SH-SY5Y (cell line): Measurements from ENCODE around the gene ELOB.

Experiments
- GATA2 ChIP-seq: IDR thresholded peaks from 2 replicates; pipeline ENCODE4 v1.6.1; 2011; ENCODE audit warnings: mild to moderate bottlenecking, low read depth, low read length
- GATA3 ChIP-seq: IDR thresholded peaks from 2 replicates; pipeline ENCODE4 v1.6.1; 2011; ENCODE audit warnings: low read depth, mild to moderate bottlenecking, low read length, moderate library complexity

ELOB gene

GRCh38 chr16:2771496-2772402, 5.3 kb downstream of the ELOB start:
- TF ChIP-seq GATA2 (no peak), GATA3 (no peak)

GRCh38 chr16:2770057-2770951, 6.8 kb downstream of the ELOB start:
- TF ChIP-seq GATA2 (no peak), GATA3 (no peak)

DNA sequence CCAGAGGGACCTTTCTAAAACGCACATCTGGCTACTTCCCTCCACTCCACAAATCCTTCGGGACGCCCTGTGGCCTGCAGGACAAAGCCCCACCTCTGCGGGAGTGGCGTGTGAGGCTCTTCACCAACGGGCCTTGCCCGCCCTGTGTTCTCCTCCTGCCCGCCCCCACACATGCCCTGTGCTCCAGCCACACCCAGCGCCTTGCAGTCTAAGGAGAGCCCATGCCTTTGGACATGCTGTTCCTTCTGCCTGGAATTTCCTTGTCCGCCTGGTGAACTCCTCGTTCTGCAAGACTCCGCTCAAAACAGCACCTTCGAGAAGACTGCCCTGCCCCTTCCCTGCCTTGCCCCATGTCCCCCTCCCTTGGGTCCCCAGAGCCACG, 7.4 kb downstream of the ELOB start:
- TF ChIP-seq GATA3 (no peak), GATA2 (no peak)

GRCh38 chr16:2769100-2769529, 8.0 kb downstream of the ELOB start:
- TF ChIP-seq GATA3 (no peak), GATA2 (no peak)

GRCh38 chr16:2768403-2769089, 8.5 kb downstream of the ELOB start:
- no peak for TF ChIP-seq GATA3
- TF ChIP-seq GATA2, result no peak

DNA sequence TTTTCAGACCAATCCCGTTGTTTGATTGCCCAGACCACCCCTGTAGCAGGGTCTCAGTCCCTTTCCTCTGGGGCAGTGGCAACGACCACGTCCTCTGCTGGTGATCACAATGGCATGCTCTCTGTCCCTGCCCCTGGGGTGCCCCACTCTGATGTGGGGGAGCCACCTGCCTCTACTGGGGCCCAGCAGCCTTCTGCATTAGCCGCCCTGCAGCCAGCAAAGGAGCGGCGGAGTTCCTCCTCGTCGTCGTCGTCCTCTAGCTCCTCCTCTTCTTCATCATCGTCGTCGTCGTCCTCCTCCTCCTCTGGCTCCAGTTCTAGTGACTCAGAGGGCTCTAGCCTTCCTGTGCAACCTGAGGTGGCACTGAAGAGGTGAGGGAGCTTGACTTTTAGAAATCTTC, 9.2 kb downstream of the ELOB start:
- no peak for TF ChIP-seq GATA3
- no peak for TF ChIP-seq GATA2

- TF ChIP-seq GATA2 (no peak), GATA3 (no peak)
Measured at GRCh38 chr16:2767140-2767731, 9.8 kb downstream of the ELOB start.

GRCh38 chr16:2766430-2767139, 10.5 kb downstream of the ELOB start:
- TF ChIP-seq GATA2, result no peak
- TF ChIP-seq GATA3, result no peak

DNA sequence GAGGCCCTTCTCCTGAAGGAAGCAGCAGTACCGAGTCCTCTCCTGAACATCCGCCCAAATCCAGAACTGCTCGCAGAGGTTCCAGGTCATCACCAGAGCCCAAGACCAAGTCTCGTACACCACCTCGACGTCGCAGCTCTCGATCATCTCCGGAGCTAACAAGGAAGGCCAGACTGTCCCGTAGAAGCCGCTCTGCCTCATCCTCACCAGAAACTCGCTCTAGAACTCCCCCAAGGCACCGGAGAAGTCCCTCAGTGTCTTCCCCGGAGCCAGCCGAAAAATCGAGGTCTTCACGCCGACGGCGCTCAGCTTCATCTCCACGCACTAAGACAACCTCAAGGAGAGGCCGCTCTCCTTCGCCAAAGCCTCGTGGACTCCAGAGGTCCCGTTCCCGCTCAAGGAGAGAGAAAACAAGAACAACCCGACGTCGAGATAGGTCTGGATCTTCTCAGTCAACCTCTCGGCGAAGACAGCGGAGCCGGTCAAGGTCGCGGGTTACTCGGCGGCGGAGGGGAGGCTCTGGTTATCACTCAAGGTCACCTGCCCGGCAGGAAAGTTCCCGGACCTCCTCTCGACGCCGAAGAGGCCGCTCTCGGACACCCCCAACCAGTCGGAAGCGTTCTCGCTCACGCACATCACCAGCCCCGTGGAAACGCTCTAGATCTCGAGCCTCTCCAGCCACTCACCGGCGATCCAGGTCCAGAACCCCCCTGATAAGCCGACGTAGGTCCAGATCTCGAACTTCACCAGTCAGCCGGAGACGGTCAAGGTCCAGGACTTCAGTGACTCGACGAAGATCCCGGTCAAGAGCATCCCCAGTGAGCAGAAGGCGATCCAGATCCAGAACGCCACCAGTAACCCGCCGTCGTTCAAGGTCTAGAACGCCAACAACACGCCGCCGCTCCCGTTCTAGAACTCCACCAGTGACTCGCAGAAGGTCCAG, 11.3 kb downstream of the ELOB start:
- no peak for TF ChIP-seq GATA3
- TF ChIP-seq GATA2, result no peak

DNA sequence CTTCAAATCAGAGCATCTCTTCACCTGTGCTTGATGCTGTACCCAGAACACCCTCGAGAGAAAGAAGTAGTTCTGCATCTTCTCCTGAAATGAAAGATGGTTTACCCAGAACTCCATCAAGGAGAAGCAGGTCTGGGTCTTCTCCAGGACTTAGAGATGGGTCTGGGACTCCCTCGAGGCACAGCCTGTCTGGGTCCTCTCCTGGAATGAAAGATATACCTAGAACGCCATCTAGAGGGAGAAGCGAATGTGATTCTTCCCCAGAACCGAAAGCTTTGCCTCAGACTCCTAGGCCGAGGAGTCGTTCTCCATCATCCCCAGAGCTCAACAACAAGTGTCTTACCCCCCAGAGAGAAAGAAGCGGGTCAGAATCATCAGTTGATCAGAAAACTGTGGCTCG, 12.4 kb downstream of the ELOB start:
- no peak for TF ChIP-seq GATA3
- no peak for TF ChIP-seq GATA2

- no peak for TF ChIP-seq GATA2
- no peak for TF ChIP-seq GATA3
Measured at GRCh38 chr16:2763173-2763572, 13.9 kb downstream of the ELOB start.

DNA sequence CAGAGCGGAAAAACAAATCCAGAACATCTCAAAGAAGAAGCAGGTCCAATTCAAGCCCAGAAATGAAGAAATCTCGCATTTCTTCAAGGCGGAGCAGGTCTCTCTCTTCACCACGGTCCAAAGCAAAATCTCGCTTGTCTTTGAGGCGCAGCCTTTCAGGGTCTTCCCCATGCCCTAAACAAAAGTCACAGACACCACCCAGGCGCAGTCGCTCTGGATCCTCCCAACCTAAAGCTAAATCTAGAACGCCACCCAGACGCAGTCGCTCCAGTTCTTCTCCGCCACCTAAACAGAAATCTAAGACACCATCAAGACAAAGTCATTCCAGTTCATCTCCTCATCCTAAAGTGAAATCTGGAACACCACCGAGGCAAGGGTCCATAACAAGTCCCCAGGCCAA, 14.4 kb downstream of the ELOB start:
- TF ChIP-seq GATA3 (no peak), GATA2 (no peak)
